Adrenal gland (tissue), 5 donors: ENCODE results near the gene GATAD2A.

Source experiments
- POLR2A ChIP-seq, 2 donors: fragments of 450-650 bp; IDR thresholded peaks; one replicate each; pipeline ENCODE4 v1.6.1; 2017; ENCODE audit warnings: antibody characterized with exemption in 2 of 2, mild to moderate bottlenecking in 2 of 2, moderate library complexity in 1 of 2
- TF ChIP-seq, protein P1 (sequence below), 6 experiments: fragments of 450-650 bp in 4 of 6; fragments of 200-600 bp in 2 of 6; sonication (generic) in 1 of 6; IDR thresholded peaks; 1 replicate in 5 of 6; 2 replicates in 1 of 6; pipeline versions ENCODE4 v1.5.1 to v1.8.0; 2016 to 2021; ENCODE audit warnings: antibody characterized with exemption in 6 of 6, mild to moderate bottlenecking in 2 of 6, moderate library complexity in 1 of 6
- donor health status: DM: no; HTN: no; CAD: no.

DNA sequence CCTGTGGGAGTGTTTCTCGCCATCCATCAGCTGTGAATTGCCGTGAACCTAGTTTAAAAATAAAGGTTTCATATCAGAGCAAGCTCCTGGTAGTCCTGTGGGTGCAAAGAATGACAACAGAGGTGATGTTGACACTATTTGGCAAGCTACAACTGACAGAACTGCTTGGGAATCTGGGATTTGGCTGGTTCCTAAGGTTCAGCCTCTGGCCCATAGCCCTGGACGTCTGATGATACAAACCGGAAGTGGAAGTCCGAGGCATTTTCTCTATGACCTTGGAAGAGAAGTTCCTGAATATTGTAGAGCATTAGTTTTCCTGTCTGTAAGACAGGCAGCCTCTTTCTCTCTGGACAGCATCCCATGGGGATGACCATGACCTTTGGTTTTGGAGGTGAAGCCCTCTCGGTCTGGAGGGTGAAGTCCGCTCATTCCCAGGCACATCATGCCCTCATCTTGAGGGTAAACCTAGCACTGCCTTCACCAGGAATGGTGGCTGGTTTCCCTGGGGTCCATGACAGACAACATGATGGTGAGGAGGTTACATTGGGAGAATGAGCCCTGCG is 29.1 kb downstream of the GATAD2A start:
- TF ChIP-seq, protein P1, sequence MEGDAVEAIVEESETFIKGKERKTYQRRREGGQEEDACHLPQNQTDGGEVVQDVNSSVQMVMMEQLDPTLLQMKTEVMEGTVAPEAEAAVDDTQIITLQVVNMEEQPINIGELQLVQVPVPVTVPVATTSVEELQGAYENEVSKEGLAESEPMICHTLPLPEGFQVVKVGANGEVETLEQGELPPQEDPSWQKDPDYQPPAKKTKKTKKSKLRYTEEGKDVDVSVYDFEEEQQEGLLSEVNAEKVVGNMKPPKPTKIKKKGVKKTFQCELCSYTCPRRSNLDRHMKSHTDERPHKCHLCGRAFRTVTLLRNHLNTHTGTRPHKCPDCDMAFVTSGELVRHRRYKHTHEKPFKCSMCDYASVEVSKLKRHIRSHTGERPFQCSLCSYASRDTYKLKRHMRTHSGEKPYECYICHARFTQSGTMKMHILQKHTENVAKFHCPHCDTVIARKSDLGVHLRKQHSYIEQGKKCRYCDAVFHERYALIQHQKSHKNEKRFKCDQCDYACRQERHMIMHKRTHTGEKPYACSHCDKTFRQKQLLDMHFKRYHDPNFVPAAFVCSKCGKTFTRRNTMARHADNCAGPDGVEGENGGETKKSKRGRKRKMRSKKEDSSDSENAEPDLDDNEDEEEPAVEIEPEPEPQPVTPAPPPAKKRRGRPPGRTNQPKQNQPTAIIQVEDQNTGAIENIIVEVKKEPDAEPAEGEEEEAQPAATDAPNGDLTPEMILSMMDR (IDR thresholded peaks at IDR 0.05) = no peak
- no peak for TF ChIP-seq POLR2A (IDR thresholded peaks at IDR 0.05)
